Tibial artery (tissue), 4 donors: ENCODE results near the gene MAP4K2.

ENCODE experiments used
- DNase-seq, 2 donors: peaks; one replicate each; pipeline ENCODE4 v3.0.0-alpha.2; 2019
- H3K27ac ChIP-seq, 2 donors: fragments of 200-600 bp; sonication (generic) in 1 of 2; 1 replicate in 1 of 2; 2 replicates in 1 of 2; pipeline ENCODE4 v1.5.1; 2018 to 2019; ENCODE audit warnings: mild to moderate bottlenecking in 1 of 2
- H3K27me3 ChIP-seq, 2 donors: fragments of 200-600 bp; sonication (generic) in 1 of 2; one replicate each; pipeline versions ENCODE4 v1.5.1 to v1.6.0; 2016 to 2019
- H3K36me3 ChIP-seq, 3 donors: fragments of 200-600 bp; sonication (generic) in 2 of 3; one replicate each; pipeline ENCODE4 v1.5.1; 2016 to 2019; ENCODE audit warnings: mild to moderate bottlenecking in 2 of 3
- H3K4me1 ChIP-seq, 4 donors: fragments of 200-600 bp; sonication (generic) in 2 of 4; 1 replicate in 3 of 4; 2 replicates in 1 of 4; pipeline ENCODE4 v1.5.1; 2016 to 2019
- H3K4me3 ChIP-seq, 2 donors: fragments of 200-600 bp; sonication (generic) in 1 of 2; 1 replicate in 1 of 2; 2 replicates in 1 of 2; pipeline ENCODE4 v1.5.1; 2018 to 2019; ENCODE audit warnings: mild to moderate bottlenecking in 2 of 2
- H3K9me3 ChIP-seq, 3 donors: fragments of 200-600 bp; sonication (generic) in 1 of 3; one replicate each; pipeline ENCODE4 v1.5.1; 2016 to 2019
- CTCF ChIP-seq, 2 experiments: fragments of 200-600 bp in 1 of 2; fragments of 450-650 bp in 1 of 2; IDR thresholded peaks; one replicate each; pipeline ENCODE4 v1.5.1; 2017 to 2019; ENCODE audit warnings: antibody characterized with exemption in 2 of 2, mild to moderate bottlenecking in 1 of 2, moderate library complexity in 1 of 2
- intact Hi-C: fragments of 100-400 bp; cut with DNase I; formaldehyde crosslinking; loops from one replicate; pipeline ENCODE4 v1.15.0; 2023; ENCODE audit warnings: low total_unique reads

MAP4K2 gene

GRCh38 chr11:64794526-64794925 lies 8.5 kb downstream of the MAP4K2 start:
- Histone ChIP-seq H3K27me3 (no peaks in the 10 kb centered on the region), H3K9me3 (no peaks in the 10 kb centered on the region), H3K4me3 (no peak overlapping the region), H3K36me3 (peaks cover 10 to 85% (median 19%) of the 10 kb centered on the region in 3 donors), H3K27ac (no peak overlapping the region), H3K4me1 (no peaks in the 10 kb centered on the region)
- no peak for TF ChIP-seq CTCF (IDR thresholded peaks at IDR 0.05)
- no peak for DNase-seq
- intact Hi-C loops: no loop called here

GRCh38 chr11:64793271-64794160 lies 9.5 kb downstream of the MAP4K2 start:
- H3K27ac ChIP-seq: no peak overlapping the region
- DNase-seq: peak in 1 of 2 donors; percentile 11
- intact Hi-C loops: no loop called here
- no peaks in the 10 kb centered on the region for H3K4me1 ChIP-seq
- no peaks in the 10 kb centered on the region for H3K9me3 ChIP-seq
- no peak overlapping the region for H3K4me3 ChIP-seq
- H3K36me3 ChIP-seq: peaks cover 10 to 85% (median 24%) of the 10 kb centered on the region in 3 donors
- TF ChIP-seq CTCF (IDR thresholded peaks at IDR 0.05): no peak
- no peaks in the 10 kb centered on the region for H3K27me3 ChIP-seq

GRCh38 chr11:64792482-64792881 lies 10.5 kb downstream of the MAP4K2 start:
- peak in 1 of 2 donors; percentile 10 for DNase-seq
- no peak overlapping the region for H3K27ac ChIP-seq
- intact Hi-C loops: no loop called here
- H3K36me3 ChIP-seq: peaks cover 10 to 84% (median 24%) of the 10 kb centered on the region in 3 donors
- H3K27me3 ChIP-seq: no peaks in the 10 kb centered on the region
- no peaks in the 10 kb centered on the region for H3K9me3 ChIP-seq
- no peak for TF ChIP-seq CTCF (IDR thresholded peaks at IDR 0.05)
- no peaks in the 10 kb centered on the region for H3K4me1 ChIP-seq
- no peak overlapping the region for H3K4me3 ChIP-seq

- peaks cover 6 to 77% (median 21%) of the 10 kb centered on the region in 3 donors for H3K36me3 ChIP-seq
- no peak overlapping the region for H3K4me3 ChIP-seq
- intact Hi-C loops: no loop called here
- no peaks in the 10 kb centered on the region for H3K4me1 ChIP-seq
- no peak for TF ChIP-seq CTCF (IDR thresholded peaks at IDR 0.05)
- no peak overlapping the region for H3K27ac ChIP-seq
- no peaks in the 10 kb centered on the region for H3K9me3 ChIP-seq
- no peaks in the 10 kb centered on the region for H3K27me3 ChIP-seq
- DNase-seq: peak in 1 of 2 donors; percentile 18
Observed at GRCh38 chr11:64791781-64792291, 11.2 kb downstream of the MAP4K2 start.

- H3K4me1 ChIP-seq: no peaks in the 10 kb centered on the region
- H3K27me3 ChIP-seq: no peaks in the 10 kb centered on the region
- H3K4me3 ChIP-seq: no peak overlapping the region
- H3K36me3 ChIP-seq: peaks cover 0 to 63% (median 15%) of the 10 kb centered on the region in 3 donors
- no peak for TF ChIP-seq CTCF (IDR thresholded peaks at IDR 0.05)
- H3K27ac ChIP-seq: no peak overlapping the region
- no peak for DNase-seq
- no peaks in the 10 kb centered on the region for H3K9me3 ChIP-seq
- intact Hi-C loops: no loop called here
Observed at GRCh38 chr11:64790205-64791095, 12.6 kb downstream of the MAP4K2 start.
